GM18861 (cell line): Measurements from ENCODE around the gene ACOT4.
"Not testable (repeated sequence)": the region's sequence is repeated elsewhere in the genome, so short reads cannot be mapped to it uniquely, and the experiment has no call there.

ENCODE experiments used
- ATAC-seq: cut with Tn5 transposase; IDR thresholded peaks from one replicate; pipeline ENCODE4 v1.9.1; 2021; ENCODE audit not compliant: unreplicated experiment

ACOT4 gene

GRCh38 chr14:73630009-73630780 is 38.5 kb downstream of the ACOT4 start:
- no peak for ATAC-seq

GRCh38 chr14:73633116-73634010 is 41.7 kb downstream of the ACOT4 start:
- ATAC-seq = no peak

DNA sequence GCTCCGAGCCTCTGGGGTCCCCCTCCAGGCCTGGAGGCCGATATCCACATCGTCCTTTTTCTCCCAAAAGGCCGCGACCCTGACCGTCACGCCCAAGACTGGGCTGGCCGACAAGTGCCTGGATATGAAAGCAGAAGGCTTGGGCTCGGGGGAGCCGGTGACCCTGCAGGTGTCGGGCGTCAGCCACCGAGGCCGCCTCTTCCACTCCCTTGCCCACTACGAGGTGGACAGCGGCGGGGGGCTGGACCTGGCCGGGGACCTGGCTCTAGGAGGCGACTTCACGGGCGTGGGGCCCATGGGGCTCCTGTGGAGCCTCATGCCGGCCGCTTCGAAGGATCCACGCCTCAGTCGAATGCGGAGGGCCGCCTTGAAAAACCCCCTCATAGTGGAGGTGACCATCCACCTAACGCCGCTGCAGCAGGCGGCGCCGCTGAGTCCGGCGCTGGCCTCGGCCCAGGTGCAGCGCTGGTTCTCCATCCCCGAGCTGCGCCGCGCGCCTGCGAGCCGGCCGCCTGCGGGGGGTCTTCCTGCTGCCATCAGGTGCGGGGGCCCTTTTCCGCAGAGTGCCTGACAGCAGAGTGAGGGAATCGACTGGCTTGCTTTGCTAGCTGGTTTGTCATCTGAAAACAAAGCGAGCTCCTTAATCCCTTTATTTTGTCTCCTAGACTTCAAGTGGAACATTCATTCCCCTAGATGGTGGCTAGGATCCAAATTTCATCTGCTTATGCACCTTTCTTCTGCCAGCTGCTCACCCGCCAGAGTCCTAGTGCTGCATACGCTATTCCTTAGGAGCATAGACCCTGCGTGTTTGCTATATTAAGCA is 42.5 kb downstream of the ACOT4 start:
- ATAC-seq = no peak

DNA sequence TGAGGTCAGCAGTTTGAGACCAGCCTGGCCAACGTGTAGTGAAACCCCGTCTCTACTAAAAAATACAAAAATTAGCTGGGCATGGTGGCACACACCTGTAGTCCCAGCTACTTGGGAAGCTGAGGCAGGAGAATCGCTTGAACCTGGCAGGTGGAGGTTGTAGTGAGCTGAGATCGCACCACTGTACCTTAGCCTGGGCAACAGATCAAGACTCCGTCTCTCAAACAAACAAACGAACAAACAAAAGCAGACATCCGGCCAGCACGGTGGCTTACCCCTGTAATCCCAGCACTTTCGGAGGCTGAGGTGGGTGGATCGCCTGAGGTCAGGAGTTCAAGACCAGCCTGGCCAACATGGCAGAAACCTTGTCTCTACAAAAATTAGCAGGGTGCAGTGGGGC is 44.7 kb downstream of the ACOT4 start:
- ATAC-seq = not testable (repeated sequence)

GRCh38 chr14:73637830-73638229 is 46.2 kb downstream of the ACOT4 start:
- no peak for ATAC-seq

GRCh38 chr14:73640796-73641365 is 49.2 kb downstream of the ACOT4 start:
- no peak for ATAC-seq

DNA sequence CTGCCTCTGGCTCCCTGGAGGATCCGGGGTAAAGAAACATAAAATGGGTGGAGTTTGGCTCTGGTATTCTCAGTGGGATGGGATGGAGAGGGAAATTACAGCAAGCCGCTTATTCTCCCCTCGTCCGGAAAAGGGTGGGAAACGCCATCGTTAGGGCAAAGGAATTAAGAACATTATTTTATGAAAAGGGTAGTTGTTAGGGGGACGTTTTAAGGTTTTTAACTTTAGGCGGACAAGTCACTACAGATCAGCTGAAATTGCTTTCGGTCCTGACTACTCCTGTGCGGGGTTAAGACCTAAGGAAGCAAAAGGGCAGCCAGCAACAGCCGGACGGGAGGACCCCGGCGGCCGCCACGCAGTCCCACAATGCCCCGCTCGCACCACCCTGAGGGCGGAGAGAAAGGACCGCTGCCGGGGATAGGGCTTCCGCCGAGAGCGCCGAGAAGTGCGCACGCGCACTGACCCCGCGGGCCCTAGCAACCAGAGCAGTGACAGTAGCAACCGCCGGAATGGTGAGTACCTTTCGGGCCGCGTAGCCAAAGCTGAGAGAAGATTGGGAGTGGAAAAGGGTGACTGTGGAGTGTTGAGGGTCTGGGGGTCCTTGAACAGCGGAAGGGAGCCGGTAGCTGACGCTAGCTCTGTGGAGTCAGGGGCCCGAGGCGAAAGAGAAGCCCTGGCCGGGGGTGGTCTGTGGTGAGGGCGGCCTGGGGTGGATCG is 53.0 kb downstream of the ACOT4 start, which contains the start of gene DNAL1:
Gene DNAL1, plus strand, starts transcription at position 456 of the 717 bp plus-strand sequence. Its CDS starts 54 bp downstream, at position 510.
- ATAC-seq = peak; percentile 91

DNA sequence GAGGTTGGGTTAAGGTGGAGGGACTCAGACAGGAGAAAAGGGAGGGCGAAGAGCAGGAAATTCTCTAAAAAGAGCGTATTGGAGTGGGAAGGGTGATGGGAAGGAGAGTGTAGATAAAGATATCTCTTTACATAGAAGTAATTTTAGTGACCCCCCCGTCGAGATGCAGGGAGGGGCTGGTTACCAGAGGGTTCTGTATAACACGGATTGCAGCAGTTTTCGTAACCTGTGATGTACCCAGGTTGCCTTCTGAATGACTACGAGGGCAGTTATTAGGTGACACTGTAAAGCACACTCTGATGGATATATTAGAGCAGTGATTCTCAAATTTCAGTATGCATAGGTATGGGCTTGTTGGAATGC is 53.6 kb downstream of the ACOT4 start:
- no peak for ATAC-seq
